ENCODE data around the gene SIL1.
"Not testable (repeated sequence)": the region's sequence is repeated elsewhere in the genome, so short reads cannot be mapped to it uniquely, and the experiment has no call there.

SIL1 gene

GRCh38 chr5:139199321-139199720 is 1.2 kb upstream of the SIL1 start:
- no peak for DNase-seq (ENCODE audit: low spot score)

- no peak for DNase-seq (ENCODE audit: low spot score)
Observed at GRCh38 chr5:139196296-139196956, 1.7 kb downstream of the SIL1 start.

GRCh38 chr5:139194486-139194885 is 3.7 kb downstream of the SIL1 start:
- DNase-seq (ENCODE audit: low spot score), result no peak

GRCh38 chr5:139193928-139194327 is 4.2 kb downstream of the SIL1 start:
- no peak for DNase-seq (ENCODE audit: low spot score)

- DNase-seq (ENCODE audit: low spot score), result not testable (repeated sequence)
Observed at GRCh38 chr5:139192906-139193305, 5.3 kb downstream of the SIL1 start.

GRCh38 chr5:139191954-139192353 is 6.2 kb downstream of the SIL1 start:
- not testable (repeated sequence) for DNase-seq (ENCODE audit: low spot score)

- DNase-seq (ENCODE audit: low spot score), result peak; percentile 31
Observed at GRCh38 chr5:139190125-139190524, 8.0 kb downstream of the SIL1 start.

GRCh38 chr5:139188558-139189270 is 9.5 kb downstream of the SIL1 start:
- DNase-seq (ENCODE audit: low spot score), result no peak

GRCh38 chr5:139186752-139187326 is 11.3 kb downstream of the SIL1 start:
- DNase-seq (ENCODE audit: low spot score), result no peak

- DNase-seq (ENCODE audit: low spot score), result peak; percentile 15
Observed at GRCh38 chr5:139186261-139186660, 11.9 kb downstream of the SIL1 start.

- peak; percentile 16 for DNase-seq (ENCODE audit: low spot score)
Observed at GRCh38 chr5:139185589-139185988, 12.6 kb downstream of the SIL1 start.

GRCh38 chr5:139183502-139183901 is 14.7 kb downstream of the SIL1 start:
- DNase-seq (ENCODE audit: low spot score), result no peak

GRCh38 chr5:139182528-139183296 is 15.5 kb downstream of the SIL1 start:
- no peak for DNase-seq (ENCODE audit: low spot score)

GRCh38 chr5:139181835-139182452 is 16.2 kb downstream of the SIL1 start:
- no peak for DNase-seq (ENCODE audit: low spot score)

- DNase-seq (ENCODE audit: low spot score), result peak; percentile 26
Observed at GRCh38 chr5:139181322-139181730, 16.8 kb downstream of the SIL1 start.

- DNase-seq (ENCODE audit: low spot score), result no peak
Observed at GRCh38 chr5:139180850-139181249, 17.3 kb downstream of the SIL1 start.

- DNase-seq (ENCODE audit: low spot score), result not testable (repeated sequence)
Observed at GRCh38 chr5:139179778-139180513, 18.2 kb downstream of the SIL1 start.

GRCh38 chr5:139178935-139179334 is 19.2 kb downstream of the SIL1 start:
- DNase-seq (ENCODE audit: low spot score), result peak; percentile 17

- no peak for DNase-seq (ENCODE audit: low spot score)
Observed at GRCh38 chr5:139178589-139178917, 19.6 kb downstream of the SIL1 start.

GRCh38 chr5:139177809-139178588 is 20.2 kb downstream of the SIL1 start:
- DNase-seq (ENCODE audit: low spot score), result no peak

GRCh38 chr5:139177281-139177680 is 20.9 kb downstream of the SIL1 start:
- DNase-seq (ENCODE audit: low spot score), result not testable (repeated sequence)
